ENCODE measurements around the gene BFSP1.

Gene BFSP1

GRCh38 chr20:17530716-17531664, at the start of gene BFSP1:
BFSP1 (minus strand) TSS chr20:17531379; CDS start chr20:17531329, 50 bp downstream.
- DNase-seq (ENCODE audit: low read depth): peak; percentile 11

- DNase-seq (ENCODE audit: low read depth): no peak
These were observed 49.7 kb upstream of the BFSP1 start for GRCh38 chr20:17580895-17581294.

- no peak for DNase-seq (ENCODE audit: low read depth)
These were observed 48.3 kb upstream of the BFSP1 start for GRCh38 chr20:17579369-17580039.

- DNase-seq (ENCODE audit: low read depth): no peak
These were observed 45.0 kb upstream of the BFSP1 start for GRCh38 chr20:17576215-17576614.

GRCh38 chr20:17573463-17573862, 42.3 kb upstream of the BFSP1 start:
- no peak for DNase-seq (ENCODE audit: low read depth)

DNA sequence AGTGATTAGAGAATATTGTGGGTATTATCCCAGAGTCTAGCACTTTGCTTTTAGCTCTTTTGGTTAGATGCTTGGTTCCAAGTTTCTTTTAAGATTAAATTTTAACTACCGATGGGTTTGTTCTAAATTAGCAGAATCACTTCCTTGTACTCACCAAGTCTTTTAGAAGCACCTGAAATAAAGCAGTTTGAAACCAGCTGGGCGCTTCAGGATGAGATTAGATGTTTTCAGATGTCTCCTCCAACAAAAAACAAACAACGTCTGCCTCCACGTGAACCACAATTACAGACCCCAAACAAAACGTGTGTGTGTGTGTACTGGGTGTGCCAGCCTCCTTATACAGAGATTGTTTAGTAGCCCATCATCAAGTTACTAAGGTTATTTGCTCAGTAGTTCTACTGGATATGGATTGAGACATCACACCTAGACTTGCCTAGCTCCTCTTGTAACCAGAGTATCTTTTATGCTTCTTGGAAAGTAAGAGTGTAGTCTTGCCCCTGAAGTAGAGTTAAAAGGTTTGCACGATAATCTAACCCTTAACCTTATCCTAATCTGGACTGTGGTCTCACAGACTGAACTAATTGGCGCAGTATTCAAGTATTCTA, 41.0 kb upstream of the BFSP1 start:
- no peak for DNase-seq (ENCODE audit: low read depth)

GRCh38 chr20:17571153-17571527, 40.0 kb upstream of the BFSP1 start:
- no peak for DNase-seq (ENCODE audit: low read depth)

DNA sequence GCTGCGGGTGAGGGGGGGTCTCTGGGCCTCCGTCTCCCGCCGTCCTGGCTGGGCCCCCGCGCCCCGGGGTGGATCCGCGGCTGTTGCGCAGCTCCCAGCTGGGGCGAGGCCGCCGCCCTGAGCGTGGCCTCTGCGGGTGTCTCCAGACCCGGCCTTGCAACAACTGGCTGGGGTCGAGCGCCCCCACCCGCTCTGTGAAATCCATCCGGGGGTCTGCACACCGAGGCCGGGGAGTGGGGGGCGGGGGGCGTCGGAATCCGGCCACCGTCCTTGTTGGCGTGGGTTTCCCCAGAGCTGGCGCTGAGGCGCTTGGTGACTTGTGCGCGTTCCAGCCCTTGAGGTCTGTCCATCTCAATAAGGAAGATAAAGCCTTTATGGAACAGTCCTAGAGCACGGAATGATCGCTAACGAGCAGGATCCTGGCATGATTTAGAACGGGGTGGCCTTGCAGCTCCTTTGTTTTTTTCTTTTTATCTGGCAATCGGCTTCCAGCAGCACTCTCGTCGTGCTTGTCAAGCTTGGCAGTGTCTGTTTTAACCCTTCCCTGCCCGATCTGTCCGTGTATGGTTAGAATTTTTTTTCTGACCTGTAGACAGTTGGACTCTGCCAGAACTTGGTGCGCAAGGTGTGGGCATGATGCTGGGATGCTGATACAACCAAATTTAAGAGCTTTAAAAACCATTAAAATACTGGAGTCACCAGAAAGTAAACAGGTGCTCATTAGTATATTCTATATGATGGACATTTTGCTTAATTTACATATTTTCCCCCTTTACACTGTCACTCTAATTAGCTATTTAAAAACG, 39.4 kb upstream of the BFSP1 start:
- no peak for DNase-seq (ENCODE audit: low read depth)

GRCh38 chr20:17569616-17570346, 38.6 kb upstream of the BFSP1 start, which contains the start of gene DSTN:
DSTN (plus strand) TSS chr20:17570075; CDS start chr20:17570209, 134 bp downstream.
- DNase-seq (ENCODE audit: low read depth): peak; percentile 72

- DNase-seq (ENCODE audit: low read depth): no peak
These were observed 37.9 kb upstream of the BFSP1 start for GRCh38 chr20:17568972-17569521.

DNA sequence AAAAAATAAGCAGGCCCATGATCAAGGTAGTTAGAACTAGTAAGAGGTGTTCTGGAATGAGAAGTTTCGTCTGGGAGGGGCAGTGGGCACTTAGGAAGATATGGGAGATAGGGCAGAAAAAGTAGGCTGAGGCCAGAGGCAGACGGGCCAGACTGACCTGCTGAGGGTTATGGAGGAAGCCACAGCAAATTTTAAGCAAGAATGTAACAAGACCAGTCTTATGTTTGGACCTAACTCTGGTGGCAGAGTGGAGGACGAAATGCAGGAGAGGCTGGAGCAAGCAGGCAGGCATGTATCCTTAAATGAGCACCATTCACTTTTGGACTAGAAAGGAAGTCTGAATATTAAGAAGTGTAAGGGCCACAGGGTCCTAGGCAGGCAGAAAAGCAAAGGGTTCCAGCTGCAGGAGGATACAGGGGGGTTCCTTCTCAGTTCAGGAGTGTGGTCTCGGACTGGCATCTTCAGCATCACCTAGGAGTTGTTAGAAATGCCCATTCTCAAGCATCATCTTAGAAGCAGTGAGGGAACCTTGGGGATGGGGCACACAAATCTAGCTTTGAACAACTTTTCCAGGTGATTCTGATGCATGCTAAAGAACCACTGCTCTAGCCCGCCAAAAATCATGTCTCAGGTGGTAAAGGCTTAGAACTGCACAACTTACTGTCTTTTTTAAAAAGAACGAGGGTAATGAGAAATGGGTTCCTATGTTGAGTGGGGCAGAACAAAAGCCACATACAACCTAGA, 37.0 kb upstream of the BFSP1 start:
- no peak for DNase-seq (ENCODE audit: low read depth)

DNA sequence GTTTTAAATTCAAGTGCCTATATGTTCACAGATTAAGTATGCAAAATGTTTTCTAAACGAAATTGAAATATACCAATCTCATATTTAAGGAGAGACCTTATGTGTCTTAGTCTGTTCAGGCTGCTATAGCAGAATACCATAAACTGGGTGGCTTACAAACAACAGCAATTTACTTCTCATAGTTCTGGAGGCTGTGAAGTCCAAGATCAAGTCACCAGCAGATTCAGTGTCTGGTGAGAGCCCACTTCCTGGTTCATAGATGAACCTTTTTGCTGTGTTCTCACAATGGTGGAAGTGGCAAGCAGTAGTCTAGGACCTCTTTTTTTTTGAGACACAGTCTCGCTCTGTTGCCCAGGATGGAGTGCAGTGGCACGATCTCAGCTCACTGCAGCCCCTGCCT, 35.2 kb upstream of the BFSP1 start:
- DNase-seq (ENCODE audit: low read depth): no peak

DNA sequence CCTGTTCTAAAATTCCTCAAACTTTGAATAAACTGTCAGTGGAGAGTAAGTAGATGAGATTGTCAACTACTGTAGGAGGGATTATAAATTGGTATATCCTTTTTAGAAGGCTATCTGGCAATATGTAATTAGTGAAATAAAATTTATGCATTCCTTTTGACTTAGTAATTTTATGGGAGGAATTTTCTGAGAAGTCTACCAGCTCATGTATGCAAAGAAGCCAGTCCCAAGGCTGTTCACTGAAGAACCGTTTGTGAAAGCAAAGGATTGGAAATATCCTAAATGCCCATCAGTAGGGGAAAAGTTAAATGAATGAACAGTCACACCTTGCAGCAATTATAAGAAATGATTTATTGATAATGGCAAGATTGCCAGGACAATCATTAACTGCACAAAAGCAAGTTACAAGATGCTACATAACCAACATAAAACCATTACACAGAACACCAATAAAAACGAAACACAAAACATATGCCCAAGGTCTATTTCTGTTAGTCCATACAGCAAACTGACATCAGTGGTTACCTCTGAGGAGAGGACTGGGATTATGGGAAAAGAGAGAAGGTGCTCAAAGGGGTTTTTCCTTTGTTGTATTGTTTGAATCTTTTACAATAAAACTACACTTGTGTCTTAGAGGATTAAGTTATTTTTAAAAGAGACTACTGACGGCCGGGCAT, 34.1 kb upstream of the BFSP1 start:
- DNase-seq (ENCODE audit: low read depth): no peak

- no peak for DNase-seq (ENCODE audit: low read depth)
These were observed 31.7 kb upstream of the BFSP1 start for GRCh38 chr20:17562804-17563305.

DNA sequence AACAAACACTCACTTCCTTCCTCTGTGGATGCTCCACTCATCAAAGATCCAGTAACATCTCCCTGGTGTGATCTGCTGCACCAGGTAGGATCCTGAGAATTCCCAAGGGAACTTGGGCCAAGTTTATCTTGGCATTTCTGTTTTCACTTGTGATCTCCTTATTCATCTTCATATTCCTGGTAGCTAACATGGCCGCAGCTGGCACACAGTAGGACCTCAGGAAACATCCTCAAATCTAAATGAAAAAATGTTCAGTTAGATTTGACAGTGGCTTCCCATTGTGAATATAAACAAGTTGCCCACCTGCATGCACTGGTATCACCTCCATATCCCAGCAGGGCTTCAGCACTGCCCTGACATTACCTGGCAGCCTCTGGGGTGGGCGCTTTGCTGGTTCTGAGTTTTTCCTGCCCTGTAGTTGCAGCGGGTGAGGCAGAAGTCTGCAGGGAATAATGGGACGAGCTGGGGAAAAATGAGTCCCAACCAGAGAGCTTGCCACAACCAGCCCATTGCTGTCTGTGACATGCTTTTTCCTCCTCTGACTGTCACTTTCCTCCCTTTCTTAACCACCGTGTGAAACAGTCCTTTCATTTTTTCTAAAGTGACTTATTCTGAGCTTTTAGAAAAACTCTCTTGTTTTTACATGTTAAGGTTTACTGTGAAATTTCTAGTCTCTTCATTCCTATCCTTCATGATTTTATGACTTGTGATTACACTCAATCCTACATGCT, 29.3 kb upstream of the BFSP1 start:
- no peak for DNase-seq (ENCODE audit: low read depth)

GRCh38 chr20:17559338-17559737, 28.2 kb upstream of the BFSP1 start:
- no peak for DNase-seq (ENCODE audit: low read depth)

DNA sequence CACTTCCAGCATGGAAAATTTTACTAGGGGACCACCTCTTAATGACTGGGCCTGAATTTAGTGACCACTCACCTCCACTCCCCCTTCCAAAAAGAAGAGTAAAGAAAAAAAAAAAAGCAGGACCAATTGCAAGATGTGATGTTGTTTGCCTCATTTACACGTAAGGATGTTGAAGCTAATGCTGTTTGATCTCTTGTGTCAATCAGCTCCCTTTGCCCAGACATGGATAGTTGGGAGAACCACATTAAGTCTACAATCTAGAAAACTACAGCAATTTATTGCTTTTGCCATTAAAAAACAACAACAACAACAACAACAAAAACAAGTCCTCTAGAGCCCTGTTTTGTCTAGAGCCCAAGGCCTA, 27.7 kb upstream of the BFSP1 start:
- DNase-seq (ENCODE audit: low read depth): no peak

GRCh38 chr20:17558154-17558940, 27.2 kb upstream of the BFSP1 start:
- DNase-seq (ENCODE audit: low read depth): no peak
